Measurements from ENCODE around the gene ZEB1.

GRCh38 chr10:31520986-31521831, 202.2 kb downstream of the ZEB1 start:
- TF ChIP-seq, protein P1, sequence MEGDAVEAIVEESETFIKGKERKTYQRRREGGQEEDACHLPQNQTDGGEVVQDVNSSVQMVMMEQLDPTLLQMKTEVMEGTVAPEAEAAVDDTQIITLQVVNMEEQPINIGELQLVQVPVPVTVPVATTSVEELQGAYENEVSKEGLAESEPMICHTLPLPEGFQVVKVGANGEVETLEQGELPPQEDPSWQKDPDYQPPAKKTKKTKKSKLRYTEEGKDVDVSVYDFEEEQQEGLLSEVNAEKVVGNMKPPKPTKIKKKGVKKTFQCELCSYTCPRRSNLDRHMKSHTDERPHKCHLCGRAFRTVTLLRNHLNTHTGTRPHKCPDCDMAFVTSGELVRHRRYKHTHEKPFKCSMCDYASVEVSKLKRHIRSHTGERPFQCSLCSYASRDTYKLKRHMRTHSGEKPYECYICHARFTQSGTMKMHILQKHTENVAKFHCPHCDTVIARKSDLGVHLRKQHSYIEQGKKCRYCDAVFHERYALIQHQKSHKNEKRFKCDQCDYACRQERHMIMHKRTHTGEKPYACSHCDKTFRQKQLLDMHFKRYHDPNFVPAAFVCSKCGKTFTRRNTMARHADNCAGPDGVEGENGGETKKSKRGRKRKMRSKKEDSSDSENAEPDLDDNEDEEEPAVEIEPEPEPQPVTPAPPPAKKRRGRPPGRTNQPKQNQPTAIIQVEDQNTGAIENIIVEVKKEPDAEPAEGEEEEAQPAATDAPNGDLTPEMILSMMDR (conservative IDR thresholded peaks at IDR 0.05 in 1 of 2, IDR thresholded peaks at IDR 0.05 in 1 of 2; ENCODE audit: extremely low read depth in 1 of 2, insufficient read depth in 1 of 2, low read depth in 1 of 2, low read length in 2 of 2) = no peak
- TF ChIP-seq EZH2 (IDR thresholded peaks at IDR 0.05; ENCODE audit: borderline replicate concordance, low read length) = no peak

All from mammary epithelial cell (primary cell).